CD4-positive, alpha-beta memory T cell (primary cell): ENCODE results near the gene MRPL46. TPM values are rescaled to one million over a fixed set of nuclear protein-coding genes. Genes with fewer than 3 reads are reported as not detected.

Experiments used
- polyA plus RNA-seq, 2 donors: library from polyadenylated mRNA; unstranded; fragments of 300-500 nt; fragmentation: Illumina TruSeq; gene quantifications; one replicate each; pipeline ENCODE4 v1.2.3, GENCODE V29; 2021
- total RNA-seq, 2 experiments: library from RNA; stranded (reverse); gene quantifications; one replicate each; pipeline ENCODE4 v1.2.3, GENCODE V29; 2021

Gene MRPL46
- total and polyA plus RNA-seq, 4 experiments from 2014 or later = 25.9 to 60.9 (median 44.5) TPM

Other genes starting within 250 kb of the MRPL46 start
- gene NTRK3, start 210.6 kb downstream of the MRPL46 start, total RNA-seq = under 1 TPM in 1 of 2 experiments, not detected in 1; 0.67 TPM
- gene NTRK3, start 210.6 kb downstream of the MRPL46 start, polyA plus RNA-seq = not detected
- gene MRPS11, start 320 bp upstream of the MRPL46 start, total RNA-seq = 10 to 100 TPM; 27.5 to 35.0 TPM
- gene MRPS11, start 320 bp upstream of the MRPL46 start, polyA plus RNA-seq = 10 to 100 TPM; 50.1 to 63.1 TPM
- 10 to 100 TPM; 11.5 to 11.7 TPM for gene DET1, start 79.3 kb upstream of the MRPL46 start, total RNA-seq
- gene DET1, start 79.3 kb upstream of the MRPL46 start, polyA plus RNA-seq = 1 to 10 TPM; 1.1 to 3.4 TPM
- 10 to 100 TPM; 54.5 to 56.8 TPM for gene AEN, start 154.0 kb upstream of the MRPL46 start, total RNA-seq
- 10 to 100 TPM; 33.2 to 35.8 TPM for gene AEN, start 154.0 kb upstream of the MRPL46 start, polyA plus RNA-seq
- 100 to 1,000 TPM; 144 to 153 TPM for gene ISG20, start 171.6 kb upstream of the MRPL46 start, total RNA-seq
- 100 to 1,000 TPM; 494 to 667 TPM for gene ISG20, start 171.6 kb upstream of the MRPL46 start, polyA plus RNA-seq